GM10266 (cell line): ENCODE data around the gene PRTG.

Experiments
- DNase-seq: peaks from one replicate; pipeline ENCODE4 v3.0.0; 2012; ENCODE audit errors: extremely low spot score
- TF ChIP-seq, protein P1 (sequence below): IDR thresholded peaks from 2 replicates; pipeline ENCODE4 v1.5.1; 2012; ENCODE audit warnings: mild to moderate bottlenecking, low read depth; ENCODE audit not compliant: control insufficient read depth, insufficient read depth; ENCODE audit errors: missing control alignments

Gene PRTG

GRCh38 chr15:55669270-55669669 lies 73.7 kb downstream of the PRTG start:
- no peak for DNase-seq
- TF ChIP-seq, protein P1, sequence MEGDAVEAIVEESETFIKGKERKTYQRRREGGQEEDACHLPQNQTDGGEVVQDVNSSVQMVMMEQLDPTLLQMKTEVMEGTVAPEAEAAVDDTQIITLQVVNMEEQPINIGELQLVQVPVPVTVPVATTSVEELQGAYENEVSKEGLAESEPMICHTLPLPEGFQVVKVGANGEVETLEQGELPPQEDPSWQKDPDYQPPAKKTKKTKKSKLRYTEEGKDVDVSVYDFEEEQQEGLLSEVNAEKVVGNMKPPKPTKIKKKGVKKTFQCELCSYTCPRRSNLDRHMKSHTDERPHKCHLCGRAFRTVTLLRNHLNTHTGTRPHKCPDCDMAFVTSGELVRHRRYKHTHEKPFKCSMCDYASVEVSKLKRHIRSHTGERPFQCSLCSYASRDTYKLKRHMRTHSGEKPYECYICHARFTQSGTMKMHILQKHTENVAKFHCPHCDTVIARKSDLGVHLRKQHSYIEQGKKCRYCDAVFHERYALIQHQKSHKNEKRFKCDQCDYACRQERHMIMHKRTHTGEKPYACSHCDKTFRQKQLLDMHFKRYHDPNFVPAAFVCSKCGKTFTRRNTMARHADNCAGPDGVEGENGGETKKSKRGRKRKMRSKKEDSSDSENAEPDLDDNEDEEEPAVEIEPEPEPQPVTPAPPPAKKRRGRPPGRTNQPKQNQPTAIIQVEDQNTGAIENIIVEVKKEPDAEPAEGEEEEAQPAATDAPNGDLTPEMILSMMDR = no peak

DNA sequence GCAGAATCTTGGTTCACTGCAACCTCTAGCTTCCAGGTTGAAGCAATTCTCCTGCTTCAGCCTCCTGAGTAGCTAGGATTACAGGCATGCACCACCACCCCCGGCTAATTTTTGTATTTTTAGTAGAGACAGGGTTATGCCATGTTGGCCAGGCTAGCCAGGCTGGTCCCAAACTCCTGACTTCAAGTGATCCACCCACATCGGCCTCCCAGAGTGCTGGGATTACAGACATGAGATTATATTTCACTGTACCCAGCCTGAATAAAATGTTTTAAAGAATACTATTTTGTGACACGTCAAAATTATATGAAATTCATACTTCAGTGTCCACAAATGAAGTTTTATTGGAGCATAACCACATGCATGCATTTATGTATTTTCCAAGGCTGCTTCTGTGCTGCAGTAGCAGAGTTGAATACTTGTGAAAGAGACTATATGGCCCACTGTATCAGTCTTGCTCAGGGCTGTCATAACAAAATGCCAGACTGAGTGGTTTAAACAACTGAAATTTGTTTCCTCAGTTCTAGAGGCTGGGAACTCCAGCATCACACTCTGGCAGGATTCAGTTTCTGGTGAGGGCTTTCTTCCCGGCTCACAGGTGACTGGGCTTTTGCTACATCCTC lies 77.2 kb downstream of the PRTG start:
- TF ChIP-seq, protein P1 = no peak
- DNase-seq = no peak

DNA sequence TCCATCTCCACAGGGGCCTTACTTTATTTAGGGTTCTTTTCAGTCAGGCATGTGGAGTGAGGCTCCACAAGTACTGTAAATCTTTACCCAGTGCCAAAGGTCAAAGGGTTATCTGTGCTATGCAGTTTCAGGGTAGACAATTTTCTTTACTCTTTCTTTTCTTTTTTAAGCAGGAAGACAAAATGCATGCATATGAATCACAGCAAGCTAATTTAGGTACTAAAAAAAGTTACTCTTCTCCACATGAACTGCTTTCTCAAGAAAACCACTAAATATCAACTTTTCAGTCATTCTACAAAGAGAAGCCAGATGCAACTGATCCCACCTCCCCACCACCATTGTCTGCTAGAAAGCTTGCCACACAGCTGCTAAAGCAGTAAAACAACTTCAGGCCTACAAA lies 81.5 kb downstream of the PRTG start:
- TF ChIP-seq, protein P1 = no peak

DNA sequence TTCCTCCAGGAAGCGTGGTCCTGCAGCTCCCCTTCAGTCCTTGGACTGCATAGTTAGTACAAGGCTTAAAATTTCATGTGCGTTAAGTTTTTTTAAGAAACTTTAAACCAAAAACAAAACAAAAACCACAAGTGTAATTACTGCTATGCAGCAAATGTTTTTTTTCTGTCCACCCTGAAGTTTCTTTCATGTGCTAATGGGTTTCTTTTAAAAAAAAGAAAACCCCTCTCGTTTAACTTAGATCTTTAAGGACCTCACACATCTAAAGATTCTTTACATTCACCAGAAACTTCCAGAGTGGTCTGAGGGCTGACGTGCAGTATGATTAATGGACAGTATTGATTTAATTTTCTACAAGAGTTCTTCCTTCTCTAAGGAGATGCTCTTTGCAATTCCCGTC lies 82.8 kb downstream of the PRTG start:
- DNase-seq = no peak

More for the DNA sequence above, 81.5 kb downstream of the PRTG start:
- no peak for DNase-seq

GRCh38 chr15:55659481-55659880 lies 83.5 kb downstream of the PRTG start:
- DNase-seq = no peak
- TF ChIP-seq, protein P1 = no peak

More for the DNA sequence above, 82.8 kb downstream of the PRTG start:
- TF ChIP-seq, protein P1 = no peak

- TF ChIP-seq, protein P1 = no peak
- no peak for DNase-seq
These were observed 84.1 kb downstream of the PRTG start for GRCh38 chr15:55658886-55659285.

DNA sequence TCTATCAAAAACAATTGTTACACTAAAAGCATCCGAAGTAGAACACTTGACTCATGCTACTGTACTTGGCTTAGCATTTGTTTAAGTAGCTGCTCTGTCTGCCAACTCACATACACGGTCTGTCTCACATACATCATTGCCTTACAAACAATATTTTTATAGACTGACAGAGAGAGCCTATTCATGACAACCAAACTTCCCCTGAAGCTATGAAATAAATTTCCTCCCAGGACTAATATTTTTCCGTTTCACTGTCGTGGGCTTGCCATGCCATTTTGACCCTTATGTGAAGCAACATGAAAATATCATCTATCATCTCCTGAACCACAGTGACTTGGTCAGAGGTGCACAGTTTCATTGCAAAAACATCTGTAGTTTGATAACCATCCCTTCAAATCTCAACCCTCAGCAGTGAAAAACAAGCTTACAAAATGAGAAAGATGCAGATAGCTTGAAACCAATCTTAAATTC lies 88.4 kb downstream of the PRTG start:
- TF ChIP-seq, protein P1 = no peak
- DNase-seq = no peak
